Measurements from ENCODE around the gene TOMM70.

DNA sequence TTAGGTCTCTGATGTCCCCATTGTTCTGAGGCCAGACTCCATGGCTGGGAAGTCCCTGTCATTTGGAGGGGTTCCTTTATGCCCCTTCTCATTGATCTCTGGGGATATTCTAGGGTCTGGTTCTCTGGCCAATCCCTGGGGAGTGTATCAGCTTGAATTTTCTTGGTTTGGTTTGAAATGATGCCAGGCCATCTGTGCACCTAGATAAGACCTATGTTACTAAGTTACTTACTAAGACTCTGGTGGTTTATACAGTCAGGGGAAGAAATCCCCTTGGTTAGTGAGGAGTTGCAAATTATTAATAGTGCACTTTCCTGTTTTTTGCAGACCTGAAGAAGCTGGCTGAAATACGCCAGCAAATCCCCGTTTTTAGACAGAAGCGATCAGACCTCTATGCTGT is 46.0 kb downstream of the TOMM70 start:
- TF ChIP-seq, protein P1, sequence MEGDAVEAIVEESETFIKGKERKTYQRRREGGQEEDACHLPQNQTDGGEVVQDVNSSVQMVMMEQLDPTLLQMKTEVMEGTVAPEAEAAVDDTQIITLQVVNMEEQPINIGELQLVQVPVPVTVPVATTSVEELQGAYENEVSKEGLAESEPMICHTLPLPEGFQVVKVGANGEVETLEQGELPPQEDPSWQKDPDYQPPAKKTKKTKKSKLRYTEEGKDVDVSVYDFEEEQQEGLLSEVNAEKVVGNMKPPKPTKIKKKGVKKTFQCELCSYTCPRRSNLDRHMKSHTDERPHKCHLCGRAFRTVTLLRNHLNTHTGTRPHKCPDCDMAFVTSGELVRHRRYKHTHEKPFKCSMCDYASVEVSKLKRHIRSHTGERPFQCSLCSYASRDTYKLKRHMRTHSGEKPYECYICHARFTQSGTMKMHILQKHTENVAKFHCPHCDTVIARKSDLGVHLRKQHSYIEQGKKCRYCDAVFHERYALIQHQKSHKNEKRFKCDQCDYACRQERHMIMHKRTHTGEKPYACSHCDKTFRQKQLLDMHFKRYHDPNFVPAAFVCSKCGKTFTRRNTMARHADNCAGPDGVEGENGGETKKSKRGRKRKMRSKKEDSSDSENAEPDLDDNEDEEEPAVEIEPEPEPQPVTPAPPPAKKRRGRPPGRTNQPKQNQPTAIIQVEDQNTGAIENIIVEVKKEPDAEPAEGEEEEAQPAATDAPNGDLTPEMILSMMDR (IDR thresholded peaks at IDR 0.05), result no peak
- no peak for TF ChIP-seq POLR2A (IDR thresholded peaks at IDR 0.05)
